GM20000 (cell line): ENCODE results near the gene PTPN14.

ENCODE experiments used
- DNase-seq: peaks from one replicate; pipeline ENCODE4 v3.0.0; 2012; ENCODE audit warnings: low spot score
- TF ChIP-seq, protein P1 (sequence below): IDR thresholded peaks from 2 replicates; pipeline ENCODE4 v1.5.1; 2012; ENCODE audit warnings: mild to moderate bottlenecking, control low read depth; ENCODE audit errors: extremely low read depth, missing control alignments

The PTPN14 gene

DNA sequence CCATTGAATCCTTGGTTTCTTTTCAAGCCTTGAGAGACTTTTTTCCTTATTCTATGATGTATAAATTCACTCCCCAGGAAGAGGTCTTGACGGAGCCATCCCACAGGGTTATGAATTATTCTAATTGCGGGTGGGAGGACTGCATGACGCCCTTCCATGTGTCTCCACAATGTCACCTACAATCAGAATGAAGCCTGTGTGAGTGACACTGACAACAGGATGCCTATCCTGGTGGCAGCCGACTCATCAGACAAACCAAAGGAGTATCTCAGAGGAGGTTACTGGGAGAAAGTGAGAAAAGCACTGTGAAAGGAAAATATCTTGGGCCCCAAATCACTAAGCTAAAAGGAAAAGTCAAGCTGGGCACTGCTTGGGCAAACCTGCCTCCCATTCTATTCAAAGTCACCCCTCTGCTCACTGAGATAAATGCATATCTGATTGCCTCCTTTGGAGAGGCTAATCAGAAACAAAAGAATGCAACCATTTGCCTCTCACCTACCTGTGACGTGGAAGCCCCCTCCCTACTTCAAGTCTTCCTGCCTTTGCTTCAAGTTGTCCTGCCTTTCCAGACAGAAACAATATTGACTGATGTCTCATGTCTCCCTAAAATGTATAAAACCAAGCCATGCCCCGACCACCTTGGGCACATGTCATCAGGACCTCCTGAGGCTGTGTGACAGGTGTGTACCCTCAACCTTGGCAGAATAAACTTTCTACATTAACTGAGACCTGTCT, 172.0 kb downstream of the PTPN14 start:
- TF ChIP-seq, protein P1, sequence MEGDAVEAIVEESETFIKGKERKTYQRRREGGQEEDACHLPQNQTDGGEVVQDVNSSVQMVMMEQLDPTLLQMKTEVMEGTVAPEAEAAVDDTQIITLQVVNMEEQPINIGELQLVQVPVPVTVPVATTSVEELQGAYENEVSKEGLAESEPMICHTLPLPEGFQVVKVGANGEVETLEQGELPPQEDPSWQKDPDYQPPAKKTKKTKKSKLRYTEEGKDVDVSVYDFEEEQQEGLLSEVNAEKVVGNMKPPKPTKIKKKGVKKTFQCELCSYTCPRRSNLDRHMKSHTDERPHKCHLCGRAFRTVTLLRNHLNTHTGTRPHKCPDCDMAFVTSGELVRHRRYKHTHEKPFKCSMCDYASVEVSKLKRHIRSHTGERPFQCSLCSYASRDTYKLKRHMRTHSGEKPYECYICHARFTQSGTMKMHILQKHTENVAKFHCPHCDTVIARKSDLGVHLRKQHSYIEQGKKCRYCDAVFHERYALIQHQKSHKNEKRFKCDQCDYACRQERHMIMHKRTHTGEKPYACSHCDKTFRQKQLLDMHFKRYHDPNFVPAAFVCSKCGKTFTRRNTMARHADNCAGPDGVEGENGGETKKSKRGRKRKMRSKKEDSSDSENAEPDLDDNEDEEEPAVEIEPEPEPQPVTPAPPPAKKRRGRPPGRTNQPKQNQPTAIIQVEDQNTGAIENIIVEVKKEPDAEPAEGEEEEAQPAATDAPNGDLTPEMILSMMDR = no peak
- no peak for DNase-seq

DNA sequence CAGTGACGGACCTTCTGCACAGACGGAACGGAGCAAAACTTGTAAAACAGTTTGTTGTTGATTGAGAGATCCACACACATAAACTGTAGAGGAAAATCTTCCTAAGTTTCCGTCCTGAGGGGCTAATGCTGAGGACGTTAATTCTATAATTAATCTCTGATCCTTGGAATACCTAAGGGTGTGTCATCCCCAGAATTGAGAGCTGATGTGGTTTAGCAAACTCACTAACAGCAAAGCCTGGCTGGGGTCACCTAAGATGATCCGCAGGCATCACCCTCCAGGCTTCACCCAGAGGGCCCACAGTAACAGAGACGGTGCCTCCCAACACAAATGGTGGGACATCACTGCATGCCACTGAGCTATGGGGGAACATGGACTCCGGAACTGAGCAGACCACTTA, 172.9 kb downstream of the PTPN14 start:
- TF ChIP-seq, protein P1 = no peak
- no peak for DNase-seq

DNA sequence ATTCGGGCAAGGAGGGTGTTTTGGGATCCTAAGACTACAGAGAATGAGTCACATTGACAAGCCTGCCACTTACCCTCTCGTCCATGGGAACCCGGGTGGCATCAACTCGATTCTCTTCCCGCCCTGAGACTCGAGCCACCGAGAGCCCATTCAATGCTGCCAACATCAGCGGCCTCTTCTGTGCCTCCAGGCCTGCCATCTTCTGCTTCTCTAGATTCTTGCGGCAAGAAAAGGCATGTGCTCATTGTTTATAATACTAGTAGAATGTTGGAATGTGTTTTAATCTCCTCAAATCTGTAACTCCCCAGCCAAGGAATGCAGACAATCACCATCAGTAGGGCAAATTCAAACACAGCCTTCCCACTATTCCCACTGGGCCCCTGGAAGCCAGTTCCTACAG, 173.5 kb downstream of the PTPN14 start:
- DNase-seq = no peak
- TF ChIP-seq, protein P1 = no peak

DNA sequence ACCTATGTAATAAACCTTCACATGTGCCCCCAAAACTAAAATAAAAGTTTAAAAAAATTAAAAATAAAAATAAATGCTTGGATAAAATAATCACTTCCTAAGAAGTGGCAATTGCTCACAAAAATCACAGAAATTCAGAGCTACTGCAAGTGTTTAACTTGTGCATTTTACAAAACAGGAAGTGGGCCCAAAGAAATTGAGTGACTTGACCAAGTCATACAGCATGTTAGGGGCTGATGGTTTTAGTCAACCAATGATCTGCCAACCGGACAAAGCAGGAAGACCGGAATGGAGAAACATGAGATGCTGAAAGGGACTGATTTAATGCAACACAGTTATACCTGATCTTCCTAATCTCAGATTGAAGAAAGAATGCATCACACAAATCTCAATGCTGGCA, 173.9 kb downstream of the PTPN14 start:
- DNase-seq = no peak
- TF ChIP-seq, protein P1 = no peak

DNA sequence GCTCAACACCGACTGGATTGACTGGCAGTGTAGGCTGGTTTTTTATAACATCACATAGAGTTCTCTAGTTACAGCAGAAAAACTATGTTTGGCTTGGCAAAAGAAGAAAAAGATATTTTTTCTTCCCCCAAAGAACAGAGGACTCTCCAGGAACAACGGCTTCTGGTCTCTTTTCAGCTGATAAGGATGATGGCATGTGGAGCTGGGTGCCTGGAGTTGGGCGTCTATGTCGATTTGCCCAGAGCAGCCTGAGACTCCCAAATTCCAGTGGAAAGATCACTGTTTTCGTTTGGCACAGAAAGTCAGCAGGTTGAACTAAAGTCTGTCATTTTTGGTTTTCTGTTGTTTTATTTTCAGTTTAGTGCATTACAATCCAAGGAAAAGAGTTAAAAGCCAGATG, 179.3 kb downstream of the PTPN14 start:
- TF ChIP-seq, protein P1 = no peak
- DNase-seq = no peak

DNA sequence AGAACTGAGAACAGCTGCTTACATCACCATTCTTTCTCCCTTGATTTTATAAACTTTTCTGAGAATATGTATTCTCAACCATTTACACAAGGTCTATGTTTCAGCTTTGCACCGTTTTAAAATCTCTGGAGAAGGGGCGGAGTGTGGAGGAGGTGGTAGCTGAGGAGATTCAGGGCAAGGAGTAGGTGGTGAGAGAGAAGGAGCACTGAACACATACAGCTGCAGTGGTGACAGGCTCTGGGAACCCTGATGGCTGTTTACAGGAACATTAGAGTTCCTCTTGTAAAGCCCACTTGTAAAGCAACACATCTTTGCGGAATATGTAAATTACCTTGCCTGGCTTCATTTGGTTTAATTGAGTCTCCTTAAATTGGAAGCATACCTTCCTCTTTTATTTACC, 180.8 kb downstream of the PTPN14 start:
- TF ChIP-seq, protein P1 = no peak
- no peak for DNase-seq

DNA sequence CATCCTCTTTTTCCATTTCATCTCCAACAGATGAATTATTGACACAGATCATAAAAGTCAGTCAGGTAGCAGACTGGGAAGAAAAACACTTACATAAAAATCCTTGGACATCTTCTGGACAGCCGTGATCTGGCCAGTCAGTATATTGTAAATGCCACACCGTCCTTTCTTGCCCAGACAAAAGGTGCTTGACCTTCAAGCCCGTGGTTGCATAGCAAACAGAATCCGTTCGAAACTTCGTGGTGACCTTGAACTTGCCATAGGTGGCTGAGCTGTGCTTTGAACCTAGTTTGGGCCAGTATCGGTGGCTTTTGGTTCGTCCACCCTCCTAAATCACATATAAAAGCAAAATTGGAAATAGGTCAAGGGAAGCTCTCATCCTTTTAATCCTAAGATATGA, 182.0 kb downstream of the PTPN14 start:
- TF ChIP-seq, protein P1 = no peak
- DNase-seq = no peak
